ENCODE data around the gene DHRSX.

The DHRSX gene

GRCh38 chrX:2184089-2184488 lies 316.7 kb downstream of the DHRSX start:
- DNase-seq, result no peak

- DNase-seq, result no peak
These were observed 317.5 kb downstream of the DHRSX start for GRCh38 chrX:2183193-2183725.

GRCh38 chrX:2177541-2177940 lies 323.2 kb downstream of the DHRSX start:
- DNase-seq, result no peak

- no peak for DNase-seq
These were observed 324.0 kb downstream of the DHRSX start for GRCh38 chrX:2176733-2177132.

GRCh38 chrX:2176274-2176673 lies 324.5 kb downstream of the DHRSX start:
- no peak for DNase-seq

- DNase-seq, result no peak
These were observed 328.4 kb downstream of the DHRSX start for GRCh38 chrX:2172359-2172758.
